Activated CD8-positive, alpha-beta memory T cell treated with anti-CD3 and anti-CD28 coated beads, Interleukin-2, amount 50 U/mL, for 24 hours (primary cell): ENCODE measurements around the gene RGL3.
"Not testable (repeated sequence)": the region's sequence is repeated elsewhere in the genome, so short reads cannot be mapped to it uniquely, and the experiment has no call there.

Source experiments
- DNase-seq: peaks from one replicate; pipeline ENCODE4 v3.0.0-alpha.2; 2020; ENCODE audit errors: extremely low read depth

RGL3 gene

DNA sequence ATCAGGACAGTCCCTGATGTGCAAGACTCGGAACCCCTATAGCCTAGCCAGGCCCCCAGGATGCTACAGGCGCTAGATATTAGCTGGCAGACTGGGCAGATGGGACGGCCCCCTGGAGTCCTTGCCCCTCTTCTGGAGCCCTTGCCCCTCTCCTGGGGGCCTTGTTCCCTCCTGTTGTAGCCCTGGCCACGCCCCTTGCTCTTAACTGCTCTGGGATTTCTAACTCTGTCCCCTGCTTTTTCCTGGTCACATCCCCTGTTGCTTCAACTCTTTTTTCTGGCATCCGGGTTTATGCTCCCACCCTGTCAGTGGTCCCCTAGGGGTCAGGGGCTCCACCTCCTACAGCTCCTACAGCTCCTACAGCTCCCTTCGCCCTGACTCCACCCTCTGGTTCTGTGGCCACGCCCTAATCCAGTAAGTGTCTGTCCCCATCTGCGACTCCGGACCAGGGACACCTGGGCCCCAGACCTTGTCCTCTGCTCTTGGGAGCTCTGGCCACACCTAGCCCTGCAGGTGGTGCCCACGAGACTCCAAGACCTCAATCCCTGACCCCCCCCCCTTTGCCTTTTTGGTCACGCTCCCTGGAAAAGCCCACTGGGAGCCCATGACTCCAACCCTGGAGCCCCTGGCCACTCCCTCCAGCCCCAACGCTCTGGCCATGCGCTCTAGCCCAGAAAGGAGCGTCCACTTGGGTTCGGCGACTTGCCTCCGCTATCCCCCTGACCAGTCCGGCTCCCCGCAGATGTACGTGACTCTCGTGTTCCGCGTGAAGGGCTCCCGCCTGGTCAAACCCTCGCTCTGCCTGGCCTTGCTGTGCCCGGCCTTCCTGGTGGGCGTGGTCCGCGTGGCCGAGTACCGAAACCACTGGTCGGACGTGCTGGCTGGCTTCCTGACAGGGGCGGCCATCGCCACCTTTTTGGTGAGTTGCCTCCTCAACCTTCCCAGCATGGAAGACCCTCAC lies 57.1 kb downstream of the RGL3 start:
- DNase-seq: no peak

DNA sequence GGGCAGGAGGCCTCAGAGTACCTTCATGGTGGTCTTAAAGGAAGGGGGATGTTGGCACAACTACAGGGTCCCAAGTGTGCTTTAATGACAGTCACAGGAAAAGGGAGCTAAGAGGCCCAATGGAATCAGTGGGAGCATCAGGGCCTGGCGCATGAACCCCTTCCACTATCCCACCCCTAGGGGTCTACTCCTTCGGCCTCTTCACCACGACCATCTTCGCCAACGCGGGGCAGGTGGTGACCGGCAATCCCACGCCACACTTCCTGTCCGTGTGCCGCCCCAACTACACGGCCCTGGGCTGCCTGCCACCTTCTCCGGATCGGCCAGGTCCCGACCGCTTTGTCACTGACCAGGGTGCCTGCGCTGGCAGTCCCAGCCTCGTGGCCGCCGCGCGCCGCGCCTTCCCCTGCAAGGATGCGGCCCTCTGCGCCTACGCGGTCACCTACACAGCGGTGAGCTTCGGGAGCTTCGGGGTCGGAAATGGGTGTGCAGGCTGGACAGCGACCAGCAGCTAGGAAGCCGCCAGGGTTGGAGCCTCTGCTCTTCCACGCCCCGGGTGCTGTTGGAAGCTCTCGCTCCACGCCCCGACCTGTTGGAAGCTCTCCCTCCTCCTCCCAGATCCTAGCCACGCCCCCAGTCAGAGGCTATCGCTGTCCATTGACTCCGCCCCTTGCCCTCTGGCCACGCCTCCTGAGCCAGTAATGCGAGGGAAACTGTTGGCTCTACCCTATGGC lies 57.9 kb downstream of the RGL3 start:
- DNase-seq: no peak

DNA sequence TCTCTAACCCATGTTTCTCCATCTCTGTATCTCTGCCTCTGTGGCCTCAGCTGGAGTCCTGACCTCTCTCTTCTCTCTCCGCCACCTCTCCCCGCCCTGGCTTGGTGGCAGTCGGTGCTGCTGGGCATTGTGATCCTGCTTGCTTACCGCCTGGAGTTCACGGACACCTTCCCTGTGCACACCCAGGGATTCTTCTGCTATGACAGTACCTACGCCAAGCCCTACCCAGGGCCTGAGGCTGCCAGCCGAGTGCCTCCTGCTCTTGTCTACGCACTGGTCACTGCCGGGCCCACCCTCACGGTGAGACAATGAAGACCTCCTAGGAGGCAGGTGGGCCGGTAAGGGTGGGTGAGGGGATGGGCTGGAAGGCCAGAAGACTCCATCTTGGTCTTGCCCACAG lies 59.7 kb downstream of the RGL3 start:
- DNase-seq: no peak

DNA sequence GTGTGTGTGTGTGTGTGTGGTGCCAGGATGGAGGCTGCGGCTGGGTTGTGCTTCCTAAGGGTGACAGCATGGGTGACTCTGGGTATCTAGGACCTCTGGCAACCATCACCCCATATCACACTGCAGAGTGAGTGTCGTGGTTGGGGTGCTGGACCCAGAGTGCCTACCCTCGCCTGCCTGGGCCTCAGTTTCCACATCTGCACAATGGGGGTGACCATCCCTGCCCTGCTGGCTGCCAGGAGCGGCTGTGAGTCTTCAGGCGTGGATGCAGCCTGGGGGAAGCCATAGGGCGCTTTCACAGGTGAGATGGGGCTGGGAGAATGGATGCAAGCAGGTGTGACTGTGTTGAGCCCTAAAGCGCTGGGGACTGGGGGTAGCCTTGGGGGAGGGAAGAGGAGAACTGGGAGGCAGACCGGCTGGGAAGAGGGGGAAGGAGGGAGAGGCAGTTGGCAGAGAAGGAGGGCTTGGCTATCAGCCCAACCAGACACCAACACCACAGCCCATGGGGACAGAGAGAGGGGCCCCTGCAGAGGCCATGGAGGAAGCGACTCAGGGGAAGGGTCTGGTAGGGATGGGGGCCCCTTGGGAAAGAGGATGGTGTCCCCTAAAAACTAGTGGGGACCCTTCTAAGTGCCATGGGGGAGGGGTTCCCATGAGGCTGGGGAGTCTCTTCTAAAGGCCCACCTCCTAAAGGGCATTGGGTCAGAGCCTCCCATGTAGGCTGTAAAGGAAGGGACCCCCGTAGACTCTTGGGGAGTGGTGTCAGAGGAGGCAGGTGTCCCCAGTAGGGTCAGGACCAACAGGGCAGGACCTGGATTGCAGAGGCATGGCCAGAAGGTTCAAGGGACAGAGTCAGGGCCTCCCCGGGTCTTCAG lies 62.2 kb downstream of the RGL3 start:
- no peak for DNase-seq

DNA sequence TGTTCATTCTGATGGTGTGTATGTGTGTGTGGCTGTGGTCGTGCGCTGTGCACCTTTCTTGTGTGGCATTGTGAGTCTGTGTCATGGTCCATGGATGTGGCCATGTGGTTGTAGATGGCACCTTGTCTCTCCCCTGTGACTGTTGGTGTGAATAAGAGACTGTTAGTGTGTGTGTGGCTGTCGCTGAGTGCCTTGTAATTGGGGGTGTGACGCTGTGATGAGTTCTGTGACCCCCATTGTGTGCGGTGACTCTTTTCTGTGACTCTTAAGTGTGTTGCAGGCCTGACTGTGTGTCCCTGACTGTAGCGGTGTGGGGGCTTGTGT lies 63.1 kb downstream of the RGL3 start:
- no peak for DNase-seq

DNA sequence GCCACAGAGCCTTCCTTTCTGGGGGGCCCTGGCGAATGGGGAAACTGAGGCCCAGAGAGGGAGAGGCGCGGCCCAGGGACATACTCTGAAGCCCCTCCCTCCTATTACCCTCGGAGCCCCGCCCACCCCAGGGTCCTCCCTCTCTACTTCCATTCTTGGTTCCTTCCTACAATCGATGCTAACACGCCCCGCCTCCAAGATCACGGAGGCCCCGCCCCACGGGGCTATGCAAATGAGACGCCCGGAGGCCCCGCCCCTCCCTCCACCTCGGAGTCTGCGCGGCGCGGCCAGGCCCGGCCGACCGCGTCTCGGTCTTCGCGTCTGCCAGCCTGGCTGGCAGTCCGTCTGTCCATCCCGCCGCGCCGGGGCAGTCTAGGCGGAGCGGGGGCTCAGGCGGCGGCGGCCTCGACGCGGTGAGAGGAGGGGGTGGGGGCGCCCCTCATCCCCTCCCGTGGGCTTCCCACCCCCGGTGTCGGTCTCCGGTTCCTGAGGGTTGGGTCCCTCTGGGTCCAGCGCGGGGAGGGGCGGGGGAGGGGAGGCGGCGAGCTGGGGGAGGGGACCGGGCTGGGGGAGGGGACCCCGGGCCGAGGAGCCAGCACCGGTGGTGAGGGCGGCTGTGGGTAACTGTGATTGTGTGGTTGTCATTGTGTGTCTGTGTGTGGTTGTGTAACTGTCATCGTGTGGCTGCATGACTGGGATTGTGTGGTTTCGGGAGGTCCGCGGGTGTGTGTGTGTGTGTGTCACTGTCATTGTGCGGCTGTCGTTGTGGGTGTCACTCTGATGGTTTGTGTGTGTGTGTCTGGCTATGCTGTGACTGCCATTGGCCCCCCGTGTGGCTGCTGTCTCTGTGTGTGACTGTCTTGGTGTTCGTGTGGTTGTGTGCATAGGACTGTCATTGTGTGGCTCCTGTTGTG lies 63.7 kb downstream of the RGL3 start, which contains the start of gene PLPPR2:
Gene PLPPR2 (plus strand): TSS at position 273 of the 914 bp plus-strand sequence. CDS start 2,242 bp downstream, outside the sequence.
- DNase-seq: peak; percentile 53

DNA sequence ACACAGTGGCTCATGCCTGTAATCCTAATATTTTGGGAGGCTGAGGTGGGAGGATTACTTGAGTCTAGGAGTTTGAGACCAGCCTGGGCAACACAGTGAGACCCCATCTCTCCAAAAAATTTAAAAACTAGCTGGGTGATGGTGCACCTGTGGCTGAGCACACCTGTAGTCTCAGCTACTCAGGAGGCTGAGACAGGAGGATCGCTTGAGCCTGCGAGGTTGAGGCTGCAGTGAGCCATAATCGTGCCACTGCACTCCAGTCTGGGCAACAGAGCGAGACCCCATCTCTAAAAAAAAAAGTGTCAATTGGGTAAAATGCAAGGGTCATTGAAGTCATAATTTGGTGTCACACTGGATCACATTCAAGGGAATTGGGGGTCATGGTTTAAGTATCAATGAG lies 65.0 kb downstream of the RGL3 start:
- not testable (repeated sequence) for DNase-seq

DNA sequence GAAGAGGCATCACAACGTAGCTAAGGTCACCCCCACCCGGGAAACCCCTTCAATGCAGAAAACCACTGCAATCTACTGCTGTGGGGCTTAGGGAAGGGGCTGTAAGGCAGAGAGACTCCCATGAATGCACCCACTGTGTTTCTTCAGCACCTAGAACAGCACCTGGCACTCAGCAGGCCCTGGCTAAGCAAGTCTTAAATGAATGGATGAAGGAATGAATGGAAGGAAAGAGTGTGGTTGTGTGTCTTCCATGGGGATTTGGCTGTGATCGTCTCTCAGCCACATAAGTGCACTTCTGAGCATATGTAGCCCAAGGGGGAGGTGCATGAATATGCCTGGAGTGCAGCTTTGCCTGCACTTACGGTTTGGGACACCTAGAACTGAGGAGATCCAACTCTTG lies 69.9 kb downstream of the RGL3 start:
- DNase-seq: no peak

DNA sequence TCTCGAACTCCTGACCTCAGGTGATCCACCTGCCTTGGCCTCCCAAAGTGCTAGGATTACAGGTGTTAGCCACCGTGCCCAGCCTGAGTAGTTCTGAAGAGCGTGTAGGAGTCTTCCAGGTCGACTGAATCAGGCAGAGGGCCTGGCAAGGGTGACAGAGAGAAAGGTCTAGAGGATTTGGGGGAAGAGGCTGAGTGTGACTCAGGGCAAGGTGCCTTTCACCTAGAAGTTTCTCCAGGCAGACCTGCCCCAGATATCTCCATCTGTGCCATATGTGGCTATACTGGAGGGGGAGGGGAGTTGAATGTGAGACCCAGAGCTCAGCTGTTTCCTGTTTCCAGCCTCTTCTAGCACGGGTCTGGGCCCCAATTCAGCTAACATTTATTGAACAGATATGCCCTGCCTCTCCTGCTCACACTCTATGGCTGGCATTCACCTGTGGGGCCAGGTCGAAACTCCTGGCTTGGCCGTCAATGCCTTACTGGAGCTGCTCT lies 71.5 kb downstream of the RGL3 start:
- DNase-seq: no peak

DNA sequence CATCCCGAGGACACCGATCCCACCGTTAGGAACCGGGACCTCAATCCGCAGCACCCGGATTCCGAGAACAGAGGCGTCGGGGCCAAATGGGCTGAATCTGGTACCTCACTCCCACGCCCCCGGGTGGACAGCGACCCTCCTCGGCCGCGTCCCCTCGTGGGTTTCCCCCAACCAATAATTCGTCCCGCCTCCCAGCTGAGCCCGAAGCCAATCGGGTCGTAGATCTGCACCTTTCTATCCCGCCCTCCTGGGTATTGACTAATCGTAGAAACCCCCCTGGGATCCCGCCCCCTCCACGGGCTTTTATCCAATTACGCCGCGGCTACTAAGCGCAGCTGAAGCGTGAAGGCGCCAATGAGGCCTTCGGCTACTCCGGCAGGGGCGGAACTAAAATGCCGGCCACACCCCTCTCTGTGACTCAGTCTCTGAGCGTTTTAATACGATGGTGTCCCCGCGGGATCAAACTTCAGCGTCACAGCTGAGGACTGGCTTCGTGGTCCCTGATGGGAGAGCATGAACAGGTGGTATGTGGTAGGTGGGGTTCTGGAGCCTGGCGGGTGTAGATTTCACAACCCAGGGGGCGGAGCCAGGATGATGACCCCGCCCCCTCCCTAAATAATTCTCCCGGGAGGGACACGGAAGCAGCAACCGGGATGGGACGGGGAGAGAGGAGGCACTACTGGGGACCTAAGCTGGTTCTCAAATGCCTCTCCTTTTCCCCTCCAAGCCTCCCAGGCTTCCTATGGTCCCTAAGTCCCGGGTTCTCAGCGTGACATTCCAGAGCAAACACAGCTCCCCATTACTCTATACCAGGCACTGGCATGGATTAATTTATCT lies 72.8 kb downstream of the RGL3 start, which contains the start of the genes CCDC159 and TMEM205:
Gene CCDC159 (plus strand): TSS at position 416 of the 837 bp plus-strand sequence. CDS start 88 bp downstream, at position 504.
Gene TMEM205 (minus strand): TSS at position 165 of the 837 bp plus-strand sequence. CDS start 649 bp downstream, outside the sequence.
- DNase-seq: peak; percentile 97

DNA sequence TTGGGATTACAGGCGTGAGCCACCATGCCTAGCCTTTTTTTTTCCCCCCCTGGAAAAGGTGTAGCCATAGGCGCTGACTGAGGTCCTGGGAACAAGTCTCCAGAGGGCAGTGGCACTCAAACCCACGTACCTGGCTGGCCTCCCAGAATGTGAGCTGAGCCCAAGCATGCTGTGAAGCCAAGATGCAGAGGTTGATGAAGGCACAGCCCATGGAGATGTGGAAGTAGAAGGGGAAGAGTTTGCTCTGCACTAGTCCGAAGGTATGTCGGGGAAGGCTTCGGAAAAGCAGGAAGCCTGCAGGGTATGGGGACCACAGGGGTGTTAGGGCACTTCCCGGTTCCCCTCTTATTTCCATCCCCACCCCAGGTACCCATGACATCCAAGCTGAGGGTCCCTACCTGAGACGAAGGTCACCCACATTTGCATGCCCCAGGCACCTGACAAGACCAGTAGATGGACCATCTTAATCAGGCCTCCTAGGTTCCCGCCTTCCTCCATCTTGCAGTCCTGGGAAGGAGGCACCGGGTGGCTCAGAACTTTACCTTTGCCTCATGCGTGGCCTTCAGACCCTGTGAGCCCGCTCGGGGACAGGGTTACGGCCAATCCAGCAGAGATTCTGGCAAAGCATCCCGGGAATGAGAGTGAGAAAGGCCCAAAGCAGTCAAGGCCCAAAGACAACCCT lies 73.9 kb downstream of the RGL3 start:
- no peak for DNase-seq
